ENCODE measurements around the gene CDK2.

Gene CDK2

DNA sequence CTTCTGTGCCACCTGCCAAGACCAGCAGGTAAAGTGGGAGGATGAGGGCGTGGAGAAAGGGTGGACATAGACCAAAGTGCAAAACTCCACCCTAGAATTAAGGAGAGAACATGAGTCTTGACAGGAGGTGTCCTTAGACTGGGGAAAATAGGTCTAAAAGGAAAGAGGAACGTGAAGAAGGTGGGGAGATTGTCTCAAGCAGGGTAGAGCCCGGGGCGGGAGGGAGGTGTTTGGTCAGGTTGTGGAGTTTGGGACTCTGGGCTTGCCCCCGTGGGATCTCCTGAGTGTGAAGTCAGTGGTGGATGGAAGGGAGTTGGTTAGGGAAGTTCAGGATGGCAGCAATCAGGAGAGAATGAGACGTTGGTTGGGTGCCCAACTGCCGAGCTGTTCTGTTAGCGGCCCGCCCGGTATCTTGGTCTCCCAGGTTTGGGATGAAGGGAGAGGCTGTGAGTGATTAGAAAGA is 35.3 kb upstream of the CDK2 start:
- H3K4me1 ChIP-seq (ENCODE audit: control insufficient read depth, low read depth, low read length), result peaks cover 11% of the 10 kb centered on the region
- H3K27ac ChIP-seq (ENCODE audit: low read length), result no peak overlapping the region

DNA sequence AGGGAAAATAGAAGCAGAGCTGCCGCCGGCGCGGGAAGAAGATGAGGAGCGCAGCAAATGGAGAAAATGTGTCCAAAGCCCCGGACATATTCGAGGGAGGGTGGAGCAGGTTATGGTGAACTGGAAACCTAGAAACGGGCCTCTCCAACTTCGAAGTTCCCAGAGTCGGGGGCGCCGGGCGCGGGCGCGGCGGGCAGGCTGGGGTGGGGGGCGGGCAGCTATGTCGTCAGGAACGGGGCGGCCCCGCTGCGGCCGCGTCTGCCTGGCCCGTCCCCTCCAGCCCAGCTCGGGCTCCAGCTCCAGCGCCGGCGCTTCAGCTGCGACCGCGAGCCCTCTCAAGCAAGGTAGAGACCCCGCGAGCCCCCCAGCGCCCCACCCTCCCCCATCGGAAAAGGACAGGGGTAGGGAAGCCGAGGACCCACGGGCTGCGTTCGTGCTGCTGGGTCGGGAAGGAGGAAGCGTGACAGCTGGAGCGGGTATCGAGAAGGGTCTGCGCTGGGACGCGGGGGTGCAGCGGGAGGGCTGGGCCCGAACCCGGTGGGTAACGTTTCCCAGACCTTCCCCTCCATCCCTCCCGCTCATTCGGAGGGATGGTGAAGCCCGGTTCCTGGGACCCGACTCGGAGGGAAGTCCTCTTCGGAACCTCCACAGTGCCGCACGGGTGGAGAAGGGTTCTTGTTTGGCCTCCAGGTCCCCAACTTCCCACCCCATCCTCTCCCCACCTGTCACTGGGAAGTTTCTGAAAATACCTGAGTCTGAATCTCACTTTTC is 34.7 kb upstream of the CDK2 start:
- no peaks in the 10 kb centered on the region for H3K9me3 ChIP-seq (ENCODE audit: control insufficient read depth, low read depth, low read length)
- peak overlapping the region; percentile 23 for H3K9ac ChIP-seq (ENCODE audit: low read length)
- H3K27me3 ChIP-seq (ENCODE audit: control insufficient read depth, insufficient read depth, low read length), result peaks cover 37% of the 10 kb centered on the region
- H3K36me3 ChIP-seq (ENCODE audit: control insufficient read depth, low read depth, low read length), result no peaks in the 10 kb centered on the region
- peak overlapping the region; percentile 67 for H3K4me3 ChIP-seq (ENCODE audit: low read length)
- no peak overlapping the region for H3K27ac ChIP-seq (ENCODE audit: low read length)
- H3K4me1 ChIP-seq (ENCODE audit: control insufficient read depth, low read depth, low read length), result peaks cover 11% of the 10 kb centered on the region

More for the DNA sequence above, 35.3 kb upstream of the CDK2 start:
- H3K9me3 ChIP-seq (ENCODE audit: control insufficient read depth, low read depth, low read length), result no peaks in the 10 kb centered on the region
- H3K4me3 ChIP-seq (ENCODE audit: low read length), result peak overlapping the region; percentile 67
- peak overlapping the region; percentile 23 for H3K9ac ChIP-seq (ENCODE audit: low read length)
- H3K27me3 ChIP-seq (ENCODE audit: control insufficient read depth, insufficient read depth, low read length), result peaks cover 37% of the 10 kb centered on the region
- H3K36me3 ChIP-seq (ENCODE audit: control insufficient read depth, low read depth, low read length), result no peaks in the 10 kb centered on the region

DNA sequence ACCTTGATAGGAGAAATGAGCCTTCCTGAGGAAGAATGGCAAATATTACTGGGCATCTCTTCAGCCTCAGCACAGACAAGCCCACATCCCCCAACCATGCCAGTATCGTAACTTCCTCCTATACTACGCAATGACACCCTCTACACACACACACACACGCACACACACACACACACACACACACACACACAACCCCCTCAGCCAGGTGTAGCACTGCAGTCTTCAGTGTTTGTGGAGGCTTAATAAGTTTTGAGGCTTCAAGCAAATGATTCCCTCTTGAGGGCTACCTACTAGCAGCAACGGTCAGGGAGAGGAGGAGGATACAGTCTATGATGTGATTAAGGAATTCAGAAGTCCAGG is 34.1 kb upstream of the CDK2 start:
- no peak overlapping the region for H3K27ac ChIP-seq (ENCODE audit: low read length)

DNA sequence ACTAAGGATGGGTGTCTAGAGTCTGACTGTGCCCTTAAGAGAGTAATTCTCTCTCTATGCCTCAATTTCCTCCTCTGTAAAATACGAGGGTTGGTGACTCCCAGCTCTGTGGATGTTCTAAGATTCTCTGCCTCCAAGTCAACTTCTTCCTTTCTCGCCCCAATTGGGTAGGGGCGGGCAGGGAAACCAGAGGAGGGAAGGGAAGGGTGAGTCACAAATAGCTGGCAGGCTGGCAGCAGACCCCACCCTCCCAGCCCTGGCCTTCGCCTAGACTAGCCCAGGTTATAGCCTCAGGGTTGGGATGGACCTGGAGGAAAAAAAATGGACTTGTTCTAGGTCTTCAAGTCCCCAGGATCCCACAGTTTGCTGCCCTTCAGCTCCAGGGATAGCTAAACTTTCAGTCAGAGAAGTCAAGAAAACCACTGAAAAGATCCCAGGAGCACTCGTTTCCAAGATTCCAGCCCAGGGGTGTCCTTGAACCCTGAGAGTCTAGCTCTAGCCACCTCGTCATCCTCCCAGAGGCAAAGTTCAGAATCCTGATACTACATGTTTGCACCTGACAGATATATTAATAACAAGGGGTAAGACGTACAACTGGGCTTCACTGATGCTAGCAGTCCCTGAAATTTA is 33.3 kb upstream of the CDK2 start:
- Histone ChIP-seq H3K27me3 (ENCODE audit: control insufficient read depth, insufficient read depth, low read length) (peaks cover 37% of the 10 kb centered on the region), H3K4me3 (ENCODE audit: low read length) (no peak overlapping the region), H3K36me3 (ENCODE audit: control insufficient read depth, low read depth, low read length) (no peaks in the 10 kb centered on the region), H3K9me3 (ENCODE audit: control insufficient read depth, low read depth, low read length) (no peaks in the 10 kb centered on the region), H3K27ac (ENCODE audit: low read length) (no peak overlapping the region), H3K9ac (ENCODE audit: low read length) (no peak overlapping the region), H3K4me1 (ENCODE audit: control insufficient read depth, low read depth, low read length) (peaks cover 11% of the 10 kb centered on the region)

More for the DNA sequence above, 34.1 kb upstream of the CDK2 start:
- peak overlapping the region; percentile 67 for H3K4me3 ChIP-seq (ENCODE audit: low read length)
- H3K9ac ChIP-seq (ENCODE audit: low read length), result no peak overlapping the region
- peaks cover 11% of the 10 kb centered on the region for H3K4me1 ChIP-seq (ENCODE audit: control insufficient read depth, low read depth, low read length)
- peaks cover 37% of the 10 kb centered on the region for H3K27me3 ChIP-seq (ENCODE audit: control insufficient read depth, insufficient read depth, low read length)
- H3K9me3 ChIP-seq (ENCODE audit: control insufficient read depth, low read depth, low read length), result no peaks in the 10 kb centered on the region
- no peaks in the 10 kb centered on the region for H3K36me3 ChIP-seq (ENCODE audit: control insufficient read depth, low read depth, low read length)

DNA sequence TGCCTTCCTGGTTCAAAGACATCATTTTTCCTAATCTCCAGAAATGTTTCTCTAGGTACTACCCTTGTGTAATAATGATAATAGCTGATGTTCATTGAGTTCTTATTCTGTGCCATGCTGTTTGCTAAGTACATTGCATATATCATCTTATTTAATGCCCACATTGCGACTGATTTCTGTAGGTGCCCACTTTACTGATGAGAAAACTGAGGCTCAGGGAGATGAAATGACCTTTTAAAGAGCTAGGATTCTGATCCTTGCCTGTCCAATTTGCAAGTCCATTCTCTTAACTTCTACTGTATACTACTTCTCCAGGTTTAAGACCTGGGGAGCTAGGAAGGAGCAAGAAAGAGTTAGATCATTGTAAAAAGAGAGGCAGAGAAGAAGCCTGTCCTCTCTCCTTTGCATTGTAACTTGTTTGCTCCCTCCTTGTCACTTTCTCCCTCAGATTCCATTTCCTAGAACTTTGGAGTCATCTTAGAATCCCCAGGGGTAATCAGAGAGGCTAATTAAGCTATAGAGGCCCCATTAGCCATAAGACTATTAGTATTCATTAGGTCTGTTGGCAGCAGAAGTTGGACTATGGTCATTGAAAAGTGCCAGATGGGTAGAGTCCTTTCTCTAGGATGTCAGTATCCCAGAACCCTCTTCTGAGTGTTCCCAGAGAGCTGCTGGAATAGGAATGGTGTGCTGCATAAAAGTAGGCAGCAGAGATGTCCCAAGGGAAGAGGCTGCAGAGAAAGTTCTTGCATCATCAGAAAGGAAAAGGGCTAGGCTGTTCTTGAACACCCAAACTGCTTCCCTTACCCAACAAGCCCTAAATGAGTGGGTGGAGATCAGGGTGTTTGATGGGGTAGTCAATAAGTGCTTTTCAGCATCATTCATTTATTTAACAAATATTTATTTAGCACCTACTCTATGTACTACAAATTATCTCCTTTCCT is 32.6 kb upstream of the CDK2 start:
- Histone ChIP-seq H3K9me3 (ENCODE audit: control insufficient read depth, low read depth, low read length) (no peaks in the 10 kb centered on the region), H3K27ac (ENCODE audit: low read length) (no peak overlapping the region), H3K36me3 (ENCODE audit: control insufficient read depth, low read depth, low read length) (no peaks in the 10 kb centered on the region), H3K4me3 (ENCODE audit: low read length) (no peak overlapping the region), H3K9ac (ENCODE audit: low read length) (no peak overlapping the region), H3K27me3 (ENCODE audit: control insufficient read depth, insufficient read depth, low read length) (peaks cover 37% of the 10 kb centered on the region), H3K4me1 (ENCODE audit: control insufficient read depth, low read depth, low read length) (peaks cover 11% of the 10 kb centered on the region)

DNA sequence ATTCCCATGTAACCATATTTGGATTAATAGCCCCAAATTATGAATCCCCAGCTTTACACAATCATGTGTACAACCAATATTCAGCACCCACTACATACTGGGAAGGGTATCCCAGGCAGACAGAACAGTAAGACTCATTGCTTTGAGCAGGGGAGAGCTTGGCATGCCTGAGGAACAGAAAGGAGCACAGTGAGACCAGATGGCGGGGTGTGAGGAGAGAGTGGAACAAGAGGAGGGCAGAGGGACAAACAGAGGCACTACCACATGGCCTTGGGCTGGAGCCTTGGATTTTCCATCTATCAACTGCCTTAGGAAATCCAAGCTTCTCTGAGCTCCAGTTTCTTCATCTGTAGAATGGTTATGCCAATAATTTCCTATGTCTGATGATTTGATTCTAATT is 31.9 kb upstream of the CDK2 start:
- no peaks in the 10 kb centered on the region for H3K36me3 ChIP-seq (ENCODE audit: control insufficient read depth, low read depth, low read length)
- H3K9me3 ChIP-seq (ENCODE audit: control insufficient read depth, low read depth, low read length), result no peaks in the 10 kb centered on the region
- H3K27ac ChIP-seq (ENCODE audit: low read length), result no peak overlapping the region
- H3K4me3 ChIP-seq (ENCODE audit: low read length), result no peak overlapping the region
- H3K4me1 ChIP-seq (ENCODE audit: control insufficient read depth, low read depth, low read length), result peaks cover 11% of the 10 kb centered on the region
- H3K9ac ChIP-seq (ENCODE audit: low read length), result no peak overlapping the region
- H3K27me3 ChIP-seq (ENCODE audit: control insufficient read depth, insufficient read depth, low read length), result peaks cover 37% of the 10 kb centered on the region

DNA sequence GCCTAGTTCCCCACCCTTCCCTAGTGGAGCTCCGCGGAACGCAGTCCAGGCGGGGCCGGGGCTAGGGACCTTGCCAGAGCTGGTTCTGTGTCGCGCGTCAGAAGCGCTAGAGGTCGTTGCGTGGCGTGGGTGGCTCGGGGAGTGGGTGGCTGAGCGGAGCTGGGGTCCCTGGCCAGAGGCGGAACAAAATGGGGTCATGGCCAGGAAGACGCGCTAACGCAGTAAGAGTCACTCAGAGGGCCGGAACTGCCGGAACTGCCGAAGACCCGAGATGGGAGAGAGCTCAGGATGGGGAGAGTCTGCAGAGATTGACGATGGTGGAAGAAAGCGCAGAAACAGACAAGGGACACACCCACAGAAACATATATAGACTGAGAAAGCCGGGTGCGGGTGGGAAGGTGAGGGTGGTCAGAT is 30.9 kb upstream of the CDK2 start:
- H3K4me3 ChIP-seq (ENCODE audit: low read length), result no peak overlapping the region
- H3K36me3 ChIP-seq (ENCODE audit: control insufficient read depth, low read depth, low read length), result no peaks in the 10 kb centered on the region
- peaks cover 8% of the 10 kb centered on the region for H3K4me1 ChIP-seq (ENCODE audit: control insufficient read depth, low read depth, low read length)
- H3K9ac ChIP-seq (ENCODE audit: low read length), result no peak overlapping the region
- peaks cover 37% of the 10 kb centered on the region for H3K27me3 ChIP-seq (ENCODE audit: control insufficient read depth, insufficient read depth, low read length)
- no peak overlapping the region for H3K27ac ChIP-seq (ENCODE audit: low read length)
- H3K9me3 ChIP-seq (ENCODE audit: control insufficient read depth, low read depth, low read length), result no peaks in the 10 kb centered on the region

DNA sequence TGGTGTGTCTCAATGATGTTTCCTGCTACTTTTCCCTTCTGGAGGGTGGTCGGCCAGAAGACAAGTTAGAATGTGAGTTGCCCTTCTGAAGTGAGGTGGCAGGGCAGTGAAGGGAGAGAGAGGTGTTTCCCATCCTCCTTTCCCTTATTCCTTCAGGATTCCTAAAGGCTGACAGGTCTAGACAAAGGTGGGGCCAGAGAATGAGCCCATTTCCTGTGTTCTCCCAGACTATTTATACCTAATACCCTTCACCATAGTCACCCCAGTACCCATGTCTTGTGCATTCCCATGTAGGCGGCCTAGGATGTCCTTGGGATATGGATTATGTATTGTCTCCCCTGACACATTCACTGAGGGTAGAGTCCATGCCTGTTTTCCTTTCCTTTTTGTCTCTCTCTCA is 28.6 kb upstream of the CDK2 start:
- H3K4me1 ChIP-seq (ENCODE audit: control insufficient read depth, low read depth, low read length), result no peaks in the 10 kb centered on the region
- no peaks in the 10 kb centered on the region for H3K36me3 ChIP-seq (ENCODE audit: control insufficient read depth, low read depth, low read length)
- no peak overlapping the region for H3K9ac ChIP-seq (ENCODE audit: low read length)
- H3K27ac ChIP-seq (ENCODE audit: low read length), result no peak overlapping the region
- H3K9me3 ChIP-seq (ENCODE audit: control insufficient read depth, low read depth, low read length), result no peaks in the 10 kb centered on the region
- peaks cover 19% of the 10 kb centered on the region for H3K27me3 ChIP-seq (ENCODE audit: control insufficient read depth, insufficient read depth, low read length)
- no peak overlapping the region for H3K4me3 ChIP-seq (ENCODE audit: low read length)

DNA sequence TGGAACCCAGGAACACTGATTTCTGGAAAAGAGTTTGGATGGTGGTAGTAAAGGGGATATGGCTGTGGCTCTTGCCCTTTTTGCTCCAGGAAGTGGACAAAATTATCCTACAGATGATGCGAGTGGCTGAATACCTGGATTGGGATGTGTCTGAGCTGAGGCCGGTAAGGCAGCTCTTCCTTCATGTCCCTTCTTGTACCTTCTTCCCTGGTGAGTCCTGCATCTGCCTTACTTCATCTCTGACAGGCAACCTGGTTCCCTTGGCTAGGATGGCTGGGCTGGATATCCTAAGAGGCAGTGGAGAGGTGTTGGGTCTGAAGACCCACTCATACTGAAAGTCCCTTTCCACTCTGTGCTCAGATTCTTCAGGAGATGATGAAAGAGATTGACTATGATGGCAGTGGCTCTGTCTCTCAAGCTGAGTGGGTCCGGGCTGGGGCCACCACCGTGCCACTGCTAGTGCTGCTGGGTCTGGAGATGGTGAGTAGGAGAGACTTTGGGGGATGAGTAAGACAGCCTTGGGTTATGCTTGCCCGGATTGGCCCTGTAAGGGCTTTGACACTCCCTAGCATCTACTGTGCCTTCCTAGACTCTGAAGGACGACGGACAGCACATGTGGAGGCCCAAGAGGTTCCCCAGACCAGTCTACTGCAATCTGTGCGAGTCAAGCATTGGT is 27.7 kb upstream of the CDK2 start:
- no peak overlapping the region for H3K27ac ChIP-seq (ENCODE audit: low read length)
- H3K36me3 ChIP-seq (ENCODE audit: control insufficient read depth, low read depth, low read length), result no peaks in the 10 kb centered on the region
- no peaks in the 10 kb centered on the region for H3K9me3 ChIP-seq (ENCODE audit: control insufficient read depth, low read depth, low read length)
- no peak overlapping the region for H3K9ac ChIP-seq (ENCODE audit: low read length)
- no peak overlapping the region for H3K4me3 ChIP-seq (ENCODE audit: low read length)
- H3K27me3 ChIP-seq (ENCODE audit: control insufficient read depth, insufficient read depth, low read length), result peaks cover 9% of the 10 kb centered on the region
- no peaks in the 10 kb centered on the region for H3K4me1 ChIP-seq (ENCODE audit: control insufficient read depth, low read depth, low read length)

DNA sequence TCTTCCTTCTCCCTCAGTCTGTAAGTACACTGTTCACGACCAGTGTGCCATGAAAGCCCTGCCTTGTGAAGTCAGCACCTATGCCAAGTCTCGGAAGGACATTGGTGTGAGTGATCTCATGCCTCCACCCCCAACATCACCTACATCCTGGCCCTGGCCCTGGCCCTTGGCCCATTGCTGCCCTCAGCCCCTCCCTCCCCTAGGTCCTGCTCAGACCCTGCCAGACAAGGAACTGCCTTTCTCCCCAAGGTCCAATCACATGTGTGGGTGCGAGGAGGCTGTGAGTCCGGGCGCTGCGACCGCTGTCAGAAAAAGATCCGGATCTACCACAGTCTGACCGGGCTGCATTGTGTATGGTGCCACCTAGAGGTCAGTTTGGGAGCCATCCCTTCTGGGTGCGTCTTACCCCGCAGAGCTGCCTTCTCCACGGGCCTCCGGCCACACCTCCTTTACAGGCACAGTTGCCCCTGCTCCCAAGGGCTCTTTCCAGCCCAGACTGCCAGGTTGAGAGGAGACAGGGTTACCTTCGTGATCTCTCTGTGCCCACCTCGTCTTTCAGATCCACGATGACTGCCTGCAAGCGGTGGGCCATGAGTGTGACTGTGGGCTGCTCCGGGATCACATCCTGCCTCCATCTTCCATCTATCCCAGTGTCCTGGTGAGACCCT is 26.4 kb upstream of the CDK2 start:
- H3K36me3 ChIP-seq (ENCODE audit: control insufficient read depth, low read depth, low read length), result no peaks in the 10 kb centered on the region
- H3K9ac ChIP-seq (ENCODE audit: low read length), result no peak overlapping the region
- H3K27me3 ChIP-seq (ENCODE audit: control insufficient read depth, insufficient read depth, low read length), result no peaks in the 10 kb centered on the region
- H3K4me3 ChIP-seq (ENCODE audit: low read length), result no peak overlapping the region
- no peak overlapping the region for H3K27ac ChIP-seq (ENCODE audit: low read length)
- H3K4me1 ChIP-seq (ENCODE audit: control insufficient read depth, low read depth, low read length), result no peaks in the 10 kb centered on the region
- no peaks in the 10 kb centered on the region for H3K9me3 ChIP-seq (ENCODE audit: control insufficient read depth, low read depth, low read length)

All from iPS-18a (cell line).